ENCODE data around the gene RBM4.
"Not testable (repeated sequence)": the region's sequence is repeated elsewhere in the genome, so short reads cannot be mapped to it uniquely, and the experiment has no call there.

- TF ChIP-seq, protein P1, sequence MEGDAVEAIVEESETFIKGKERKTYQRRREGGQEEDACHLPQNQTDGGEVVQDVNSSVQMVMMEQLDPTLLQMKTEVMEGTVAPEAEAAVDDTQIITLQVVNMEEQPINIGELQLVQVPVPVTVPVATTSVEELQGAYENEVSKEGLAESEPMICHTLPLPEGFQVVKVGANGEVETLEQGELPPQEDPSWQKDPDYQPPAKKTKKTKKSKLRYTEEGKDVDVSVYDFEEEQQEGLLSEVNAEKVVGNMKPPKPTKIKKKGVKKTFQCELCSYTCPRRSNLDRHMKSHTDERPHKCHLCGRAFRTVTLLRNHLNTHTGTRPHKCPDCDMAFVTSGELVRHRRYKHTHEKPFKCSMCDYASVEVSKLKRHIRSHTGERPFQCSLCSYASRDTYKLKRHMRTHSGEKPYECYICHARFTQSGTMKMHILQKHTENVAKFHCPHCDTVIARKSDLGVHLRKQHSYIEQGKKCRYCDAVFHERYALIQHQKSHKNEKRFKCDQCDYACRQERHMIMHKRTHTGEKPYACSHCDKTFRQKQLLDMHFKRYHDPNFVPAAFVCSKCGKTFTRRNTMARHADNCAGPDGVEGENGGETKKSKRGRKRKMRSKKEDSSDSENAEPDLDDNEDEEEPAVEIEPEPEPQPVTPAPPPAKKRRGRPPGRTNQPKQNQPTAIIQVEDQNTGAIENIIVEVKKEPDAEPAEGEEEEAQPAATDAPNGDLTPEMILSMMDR (IDR thresholded peaks at IDR 0.05; ENCODE audit: borderline replicate concordance, extremely low read depth, low read length, poor library complexity, severe bottlenecking) = not testable (repeated sequence)
- TF ChIP-seq EZH2 (IDR thresholded peaks at IDR 0.05; ENCODE audit: borderline replicate concordance, low read depth, low read length, severe bottlenecking) = not testable (repeated sequence)
Observed at GRCh38 chr11:66606608-66607007, 31.9 kb upstream of the RBM4 start.

All from DND-41 (cell line).